Measurements from ENCODE around the gene ADCY10. TPM values are rescaled to one million over a fixed set of nuclear protein-coding genes. Genes with fewer than 3 reads are reported as not detected.
"Not testable (repeated sequence)": the region's sequence is repeated elsewhere in the genome, so short reads cannot be mapped to it uniquely, and the experiment has no call there.

The ADCY10 gene
- total RNA-seq, 1 donor: not detected

DNA sequence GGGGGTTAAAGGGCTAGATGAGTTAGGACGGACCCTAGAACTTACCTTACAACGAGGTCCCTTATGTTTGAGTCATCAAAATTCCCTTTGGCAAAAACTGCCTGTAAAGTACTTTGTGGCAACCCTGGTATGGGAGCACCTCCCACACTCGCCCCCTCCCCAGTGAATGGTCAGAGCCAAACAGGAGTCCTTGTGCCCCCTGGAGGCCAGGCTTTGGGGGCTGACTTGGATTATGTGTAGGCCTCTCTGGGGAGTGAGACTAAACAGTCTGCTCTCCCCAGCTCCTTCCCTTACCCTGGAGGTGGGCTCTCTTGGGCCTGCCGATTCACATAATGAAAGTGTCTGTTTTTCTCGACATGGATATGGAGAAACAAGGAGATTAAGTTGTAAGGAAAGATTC, 81.2 kb downstream of the ADCY10 start:
- Histone ChIP-seq H3K9me3 (ENCODE audit: low read depth, low read length) (no peaks in the 10 kb centered on the region), H3K4me1 (ENCODE audit: insufficient read depth, low read length) (no peaks in the 10 kb centered on the region), H3K27me3 (ENCODE audit: insufficient read depth, low read length) (no peaks in the 10 kb centered on the region), H3K4me3 (ENCODE audit: low read length) (no peak overlapping the region)

DNA sequence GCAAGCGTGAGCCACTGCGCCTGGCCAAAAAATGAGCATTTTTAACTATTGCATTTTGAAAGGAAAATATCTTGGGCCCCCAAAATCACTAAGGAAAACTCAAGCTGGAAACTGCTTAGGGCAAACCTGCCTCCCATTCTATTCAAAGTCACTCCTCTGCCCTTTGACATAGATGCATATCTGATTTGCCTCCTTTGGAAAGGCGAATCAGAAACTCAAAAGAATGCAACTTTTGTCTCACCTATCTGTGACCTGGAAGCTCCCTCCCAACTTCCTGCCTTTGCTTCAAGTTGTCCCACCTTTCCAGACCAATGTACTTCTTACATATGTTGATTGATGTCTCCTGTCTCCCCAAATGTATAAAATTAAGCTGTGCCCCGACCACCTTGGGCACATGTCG, 83.3 kb downstream of the ADCY10 start:
- not testable (repeated sequence) for H3K4me3 ChIP-seq (ENCODE audit: low read length); H3K4me1 ChIP-seq (ENCODE audit: insufficient read depth, low read length); H3K9me3 ChIP-seq (ENCODE audit: low read depth, low read length)

DNA sequence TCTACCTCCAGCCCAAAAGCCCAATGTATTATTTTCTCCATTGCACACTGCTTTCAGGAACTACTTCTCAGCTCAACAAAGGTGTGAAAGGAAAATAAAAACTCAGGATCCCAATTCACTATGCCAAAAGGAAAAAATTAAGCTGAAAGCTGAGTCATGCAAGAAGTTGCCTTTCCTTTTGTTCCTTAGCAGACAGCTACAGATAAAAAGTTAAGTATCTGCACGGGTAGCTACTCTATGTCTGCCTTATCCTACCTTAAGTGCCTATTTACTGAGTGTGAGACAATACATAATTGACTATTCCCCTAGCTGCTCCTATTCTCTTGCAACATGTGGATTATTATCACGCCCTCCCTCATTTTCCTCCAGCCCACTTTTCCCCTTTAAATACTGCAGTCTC, 84.1 kb downstream of the ADCY10 start:
- Histone ChIP-seq H3K4me3 (ENCODE audit: low read length) (no peak overlapping the region), H3K9me3 (ENCODE audit: low read depth, low read length) (no peaks in the 10 kb centered on the region), H3K4me1 (ENCODE audit: insufficient read depth, low read length) (no peaks in the 10 kb centered on the region), H3K27me3 (ENCODE audit: insufficient read depth, low read length) (no peaks in the 10 kb centered on the region)

More for the DNA sequence above, 83.3 kb downstream of the ADCY10 start:
- H3K27me3 ChIP-seq (ENCODE audit: insufficient read depth, low read length): not testable (repeated sequence)

DNA sequence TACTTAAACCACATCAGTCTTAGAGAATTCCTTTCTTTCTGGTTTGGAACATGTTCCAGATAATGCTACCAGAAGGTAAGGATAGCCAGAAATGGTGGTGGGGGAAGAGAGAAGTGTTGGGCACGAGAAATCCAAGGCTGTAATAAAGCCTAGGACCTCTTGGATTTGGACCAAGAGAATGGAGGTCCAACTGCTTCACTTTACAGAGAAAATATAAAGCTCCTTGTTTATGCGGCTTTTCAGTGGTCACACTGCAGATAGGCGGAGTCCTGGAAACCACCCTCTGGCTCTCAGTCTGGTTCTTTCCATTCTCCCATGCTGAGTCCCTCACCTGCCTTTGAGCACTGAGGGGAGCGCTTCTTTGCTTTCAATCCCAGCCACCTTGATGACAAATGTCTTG, 87.8 kb downstream of the ADCY10 start:
- H3K27me3 ChIP-seq (ENCODE audit: insufficient read depth, low read length): no peaks in the 10 kb centered on the region

DNA sequence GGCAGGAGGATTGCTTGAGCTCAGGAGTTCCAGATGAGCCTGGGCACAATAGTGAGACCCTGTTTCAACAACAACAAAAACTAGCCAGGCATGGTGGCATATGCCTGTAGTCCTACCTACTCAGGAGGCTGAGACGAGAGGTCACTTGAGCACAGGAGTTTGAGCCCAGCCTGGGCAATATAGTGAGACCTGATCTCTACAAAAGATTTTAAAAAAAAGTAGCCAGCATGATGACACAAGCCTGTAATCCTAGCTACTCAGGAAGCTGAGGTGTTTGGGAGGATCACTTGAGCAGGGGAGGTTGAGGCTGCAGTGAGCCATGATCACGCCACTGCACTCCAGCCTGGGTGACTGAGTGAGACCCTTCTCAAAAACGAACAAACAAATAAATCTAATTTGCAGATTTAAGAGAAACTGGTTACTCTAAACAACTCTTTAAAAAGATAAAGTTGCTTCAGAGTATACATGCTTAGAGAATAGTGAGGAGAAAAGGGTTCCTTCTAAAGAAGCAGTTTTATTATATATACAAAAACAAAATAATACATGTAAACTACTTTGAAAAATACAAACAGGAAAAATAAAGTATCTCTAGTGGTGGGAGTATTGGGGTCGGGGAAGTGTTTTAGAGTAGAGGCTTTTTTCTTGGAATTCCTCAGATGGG, 88.4 kb downstream of the ADCY10 start:
- Histone ChIP-seq H3K9me3 (ENCODE audit: low read depth, low read length) (no peaks in the 10 kb centered on the region), H3K4me3 (ENCODE audit: low read length) (no peak overlapping the region), H3K4me1 (ENCODE audit: insufficient read depth, low read length) (no peaks in the 10 kb centered on the region), H3K27me3 (ENCODE audit: insufficient read depth, low read length) (no peaks in the 10 kb centered on the region)

More for the DNA sequence above, 87.8 kb downstream of the ADCY10 start:
- Histone ChIP-seq H3K4me3 (ENCODE audit: low read length) (no peak overlapping the region), H3K4me1 (ENCODE audit: insufficient read depth, low read length) (no peaks in the 10 kb centered on the region), H3K9me3 (ENCODE audit: low read depth, low read length) (no peaks in the 10 kb centered on the region)

DNA sequence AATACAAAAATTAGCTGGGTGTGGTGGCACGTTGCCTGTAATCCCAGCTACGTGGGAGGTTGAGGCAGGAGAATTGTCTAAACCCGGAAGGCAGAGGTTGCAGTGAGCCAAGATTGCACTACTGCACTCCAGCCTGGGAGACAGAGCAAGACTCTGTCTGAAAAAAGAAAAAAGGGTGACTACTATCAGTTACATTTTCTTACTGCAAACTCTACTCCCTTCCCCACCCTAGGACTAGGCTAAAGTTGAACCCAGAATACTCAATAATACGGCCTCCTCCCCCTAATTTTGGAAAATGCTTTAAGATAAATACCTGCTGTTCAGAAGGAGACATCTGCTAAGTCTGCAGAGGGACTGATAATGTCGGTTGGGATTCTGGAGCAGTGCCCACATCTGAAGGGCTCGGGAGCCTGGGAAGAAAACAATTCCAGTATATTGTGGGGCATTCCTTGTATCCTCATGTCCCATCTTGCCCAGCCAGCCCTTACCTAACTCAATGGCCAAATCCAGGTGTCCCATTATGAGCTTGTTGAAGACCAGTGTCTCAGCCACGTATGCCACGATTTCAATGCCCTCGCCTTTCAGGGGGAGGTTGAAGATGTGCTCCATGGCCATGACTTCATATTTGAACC, 89.7 kb downstream of the ADCY10 start:
- Histone ChIP-seq H3K4me1 (ENCODE audit: insufficient read depth, low read length) (peaks cover 6% of the 10 kb centered on the region), H3K9me3 (ENCODE audit: low read depth, low read length) (no peaks in the 10 kb centered on the region), H3K27me3 (ENCODE audit: insufficient read depth, low read length) (no peaks in the 10 kb centered on the region), H3K4me3 (ENCODE audit: low read length) (no peak overlapping the region)

DNA sequence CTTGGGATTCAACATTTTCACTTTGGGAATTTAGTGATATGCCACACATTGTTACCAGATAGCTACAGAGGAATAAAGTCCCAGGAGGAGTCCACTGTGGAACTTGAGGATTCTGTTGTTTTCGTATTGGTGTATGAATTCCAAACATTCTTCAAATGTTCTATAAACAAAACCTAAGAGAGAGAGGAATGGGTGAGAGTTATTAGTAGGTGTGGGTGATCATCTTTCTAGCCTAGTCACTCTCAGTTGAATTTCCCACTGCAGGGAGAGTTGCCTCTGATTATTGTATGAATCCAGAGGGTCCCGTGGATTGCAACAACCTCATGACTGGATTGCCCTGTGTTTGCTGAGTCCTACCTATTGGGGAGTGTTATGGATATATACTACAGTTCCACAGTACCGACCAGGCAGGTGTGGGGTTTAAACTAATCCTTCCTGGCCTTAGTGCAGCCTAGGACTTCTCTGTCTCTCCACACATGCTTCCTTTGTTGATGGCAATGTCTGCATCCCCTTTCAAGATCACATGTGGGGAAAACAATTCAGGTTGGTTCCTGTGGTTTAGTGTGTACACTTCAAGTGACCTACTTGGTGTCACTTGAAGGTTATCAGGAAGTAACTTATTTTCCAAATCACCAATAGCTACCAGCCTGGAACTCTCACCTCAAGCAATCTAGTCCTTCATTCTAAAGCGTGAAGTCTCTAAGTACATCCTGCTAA, 91.8 kb downstream of the ADCY10 start:
- H3K9me3 ChIP-seq (ENCODE audit: low read depth, low read length): no peaks in the 10 kb centered on the region
- H3K27me3 ChIP-seq (ENCODE audit: insufficient read depth, low read length): no peaks in the 10 kb centered on the region
- H3K4me3 ChIP-seq (ENCODE audit: low read length): no peak overlapping the region
- peaks cover 6% of the 10 kb centered on the region for H3K4me1 ChIP-seq (ENCODE audit: insufficient read depth, low read length)

DNA sequence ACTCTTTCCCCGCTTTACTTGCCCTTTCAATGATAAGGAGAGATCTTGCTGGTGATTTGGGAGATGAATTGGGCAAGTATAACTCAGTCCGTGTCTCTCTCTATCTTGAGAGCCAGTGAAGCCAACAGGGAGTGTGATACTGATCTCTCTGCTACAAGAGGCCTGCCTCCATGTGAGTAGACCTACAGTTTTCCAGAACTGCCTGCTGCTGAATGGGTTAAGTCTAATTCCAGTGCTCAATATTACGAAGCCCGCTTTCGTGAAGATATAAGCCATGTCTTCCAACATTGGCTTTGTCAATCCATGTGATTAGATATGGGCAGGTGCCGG, 92.6 kb downstream of the ADCY10 start:
- Histone ChIP-seq H3K4me1 (ENCODE audit: insufficient read depth, low read length) (peaks cover 6% of the 10 kb centered on the region), H3K4me3 (ENCODE audit: low read length) (no peak overlapping the region), H3K9me3 (ENCODE audit: low read depth, low read length) (no peaks in the 10 kb centered on the region), H3K27me3 (ENCODE audit: insufficient read depth, low read length) (no peaks in the 10 kb centered on the region)

DNA sequence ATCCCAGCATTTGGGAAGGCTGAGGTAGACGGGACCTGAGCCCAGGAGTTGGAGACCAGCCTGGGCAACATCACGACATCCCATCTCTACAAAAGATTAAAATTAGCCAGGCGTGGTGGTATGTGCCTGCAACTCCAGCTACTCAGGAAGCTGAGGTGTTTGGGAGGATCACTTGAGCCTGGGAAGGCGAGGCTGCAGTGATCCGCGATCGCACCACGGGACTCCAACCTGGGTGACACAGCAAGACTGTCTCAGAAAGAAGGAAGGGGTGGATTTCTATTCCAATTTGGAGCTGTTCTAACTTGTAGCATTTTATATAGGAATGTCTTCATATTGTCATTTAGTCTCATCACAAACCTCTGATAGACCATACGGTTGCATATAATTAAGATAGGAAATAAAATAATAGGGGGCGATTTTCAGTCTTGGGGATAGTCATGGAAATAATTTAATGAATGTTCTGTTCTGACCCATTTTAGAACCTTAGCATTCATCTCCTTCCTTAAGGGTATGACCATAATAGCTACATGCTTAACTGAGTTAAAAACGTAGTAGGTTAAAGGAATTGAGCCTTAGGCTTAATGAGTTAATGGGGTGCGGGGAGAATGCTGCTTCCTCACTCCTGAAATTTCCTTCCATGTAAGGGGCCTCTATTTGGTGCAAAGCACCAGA, 93.1 kb downstream of the ADCY10 start:
- Histone ChIP-seq H3K4me3 (ENCODE audit: low read length) (no peak overlapping the region), H3K4me1 (ENCODE audit: insufficient read depth, low read length) (peaks cover 6% of the 10 kb centered on the region), H3K9me3 (ENCODE audit: low read depth, low read length) (no peaks in the 10 kb centered on the region), H3K27me3 (ENCODE audit: insufficient read depth, low read length) (no peaks in the 10 kb centered on the region)

DNA sequence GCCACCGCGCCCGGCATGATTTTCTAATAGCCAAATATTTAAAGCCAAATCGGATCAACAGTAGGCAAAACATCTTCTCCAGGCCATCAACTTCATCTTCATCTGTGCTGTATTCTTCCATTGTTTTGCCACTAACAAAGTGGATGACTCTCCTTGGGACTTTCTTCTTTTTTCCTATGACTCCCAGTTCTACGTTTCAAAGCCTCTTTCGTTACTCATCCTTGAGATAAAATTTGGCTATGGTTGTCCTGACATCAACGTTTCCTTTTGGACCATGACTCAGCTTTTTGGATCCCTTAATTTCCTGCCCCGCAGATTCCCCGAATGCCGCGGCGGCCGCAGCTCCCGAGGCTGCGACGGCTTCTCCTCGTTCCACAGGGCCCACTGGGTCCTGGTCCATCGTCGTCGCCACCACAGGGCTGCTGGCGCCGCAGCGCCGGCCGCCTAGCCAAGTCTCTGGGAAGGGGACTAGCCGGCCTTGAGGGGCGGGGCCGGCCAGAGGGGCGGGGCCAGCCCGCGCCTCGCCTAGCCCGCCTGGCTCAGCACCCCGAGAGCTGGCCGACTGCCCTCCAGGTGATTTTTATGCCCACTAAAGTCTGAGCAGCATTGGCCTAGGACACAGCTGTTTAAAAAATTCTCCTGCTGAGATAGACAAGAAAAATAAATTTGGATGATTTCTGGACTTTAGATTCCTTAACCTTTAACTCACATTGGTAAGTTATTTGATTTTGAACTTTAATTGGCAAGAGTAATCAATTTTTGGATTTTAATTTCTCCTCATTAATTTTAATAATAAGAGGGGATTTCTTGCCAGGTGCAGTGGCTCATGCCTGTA, 93.9 kb downstream of the ADCY10 start:
- Histone ChIP-seq H3K27me3 (ENCODE audit: insufficient read depth, low read length) (no peaks in the 10 kb centered on the region), H3K9me3 (ENCODE audit: low read depth, low read length) (no peaks in the 10 kb centered on the region), H3K4me1 (ENCODE audit: insufficient read depth, low read length) (peaks cover 6% of the 10 kb centered on the region), H3K4me3 (ENCODE audit: low read length) (peak overlapping the region; percentile 18)

DNA sequence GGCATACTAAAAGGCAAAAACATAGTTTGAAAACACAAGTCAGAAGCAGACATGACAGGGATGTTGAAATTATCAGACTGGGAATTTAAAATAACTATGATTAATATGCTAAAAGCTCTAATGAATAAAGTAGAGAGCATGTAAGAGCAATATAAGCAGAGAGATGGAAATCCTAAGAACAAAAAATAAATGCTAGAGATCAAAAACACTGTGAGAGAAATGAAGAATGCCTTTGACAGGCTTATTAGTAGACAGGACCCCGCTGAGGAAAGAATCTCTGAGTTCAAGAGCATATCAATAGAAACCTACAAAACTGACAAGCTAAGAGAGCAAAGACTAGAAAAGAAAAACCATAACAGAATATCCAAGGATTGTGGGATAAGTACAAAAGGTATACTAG, 98.3 kb downstream of the ADCY10 start:
- no peak overlapping the region for H3K4me3 ChIP-seq (ENCODE audit: low read length)
- no peaks in the 10 kb centered on the region for H3K9me3 ChIP-seq (ENCODE audit: low read depth, low read length)
- no peaks in the 10 kb centered on the region for H3K27me3 ChIP-seq (ENCODE audit: insufficient read depth, low read length)
- H3K4me1 ChIP-seq (ENCODE audit: insufficient read depth, low read length): peaks cover 6% of the 10 kb centered on the region

DNA sequence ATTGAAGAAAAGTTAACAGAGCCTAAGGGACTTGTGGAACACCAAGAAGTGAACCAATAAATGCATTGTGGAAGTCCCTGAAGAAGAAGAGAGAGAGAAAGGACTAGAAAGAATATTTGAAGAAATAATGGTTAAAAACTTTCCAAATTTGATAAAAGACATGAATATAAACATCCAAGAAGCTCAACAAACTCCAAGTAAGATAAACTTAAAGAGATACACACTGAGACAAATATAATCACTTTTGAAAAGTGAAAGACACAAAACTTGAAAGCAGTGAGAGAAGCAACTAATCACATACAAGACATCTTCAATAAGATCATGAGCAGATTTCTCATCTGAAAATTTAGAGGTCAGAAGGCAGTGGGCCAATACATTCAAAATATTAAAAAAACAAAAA, 101.0 kb downstream of the ADCY10 start:
- Histone ChIP-seq H3K4me1 (ENCODE audit: insufficient read depth, low read length) (no peaks in the 10 kb centered on the region), H3K9me3 (ENCODE audit: low read depth, low read length) (no peaks in the 10 kb centered on the region), H3K4me3 (ENCODE audit: low read length) (no peak overlapping the region), H3K27me3 (ENCODE audit: insufficient read depth, low read length) (no peaks in the 10 kb centered on the region)

DNA sequence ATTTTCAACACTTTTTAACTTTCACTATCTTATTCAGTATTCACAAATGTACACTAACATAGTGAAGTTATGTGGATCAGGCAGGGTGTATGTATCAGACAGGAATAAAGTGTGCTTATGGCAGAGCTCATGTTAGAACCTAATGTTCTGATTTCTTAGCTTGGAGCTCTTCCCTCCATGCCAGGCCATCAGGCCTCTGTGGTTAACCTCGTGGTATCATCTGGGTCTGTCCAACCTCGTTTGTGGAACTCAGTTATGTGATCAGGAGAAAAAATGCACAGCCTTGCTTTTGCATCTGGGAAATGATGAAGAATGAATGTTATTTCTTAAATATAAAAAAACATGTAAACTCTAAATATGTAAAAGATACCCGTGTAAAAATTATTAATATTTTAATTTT, 105.2 kb downstream of the ADCY10 start:
- Histone ChIP-seq H3K4me3 (ENCODE audit: low read length) (no peak overlapping the region), H3K27me3 (ENCODE audit: insufficient read depth, low read length) (no peaks in the 10 kb centered on the region), H3K9me3 (ENCODE audit: low read depth, low read length) (no peaks in the 10 kb centered on the region), H3K4me1 (ENCODE audit: insufficient read depth, low read length) (peaks cover 14% of the 10 kb centered on the region)

DNA sequence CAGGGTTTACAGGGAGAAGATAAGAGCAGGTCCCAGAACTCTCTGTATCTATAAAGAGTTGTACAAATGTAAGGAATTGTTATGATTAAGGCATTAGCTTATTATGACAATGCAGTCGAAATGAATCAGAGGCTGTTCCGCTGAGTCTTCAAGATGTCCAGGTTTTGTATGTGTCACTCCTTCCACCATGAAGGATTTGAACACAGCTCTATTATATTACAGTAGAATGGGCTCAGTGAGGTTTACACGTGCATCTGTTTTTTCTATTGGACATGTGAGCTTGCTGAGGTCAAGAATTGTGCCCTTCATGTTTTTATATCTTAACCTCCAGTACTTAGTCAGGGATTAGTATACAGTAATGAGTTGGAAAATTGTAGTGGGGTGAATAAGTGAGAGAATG, 105.8 kb downstream of the ADCY10 start:
- Histone ChIP-seq H3K9me3 (ENCODE audit: low read depth, low read length) (no peaks in the 10 kb centered on the region), H3K4me1 (ENCODE audit: insufficient read depth, low read length) (peaks cover 19% of the 10 kb centered on the region), H3K27me3 (ENCODE audit: insufficient read depth, low read length) (no peaks in the 10 kb centered on the region), H3K4me3 (ENCODE audit: low read length) (no peak overlapping the region)

DNA sequence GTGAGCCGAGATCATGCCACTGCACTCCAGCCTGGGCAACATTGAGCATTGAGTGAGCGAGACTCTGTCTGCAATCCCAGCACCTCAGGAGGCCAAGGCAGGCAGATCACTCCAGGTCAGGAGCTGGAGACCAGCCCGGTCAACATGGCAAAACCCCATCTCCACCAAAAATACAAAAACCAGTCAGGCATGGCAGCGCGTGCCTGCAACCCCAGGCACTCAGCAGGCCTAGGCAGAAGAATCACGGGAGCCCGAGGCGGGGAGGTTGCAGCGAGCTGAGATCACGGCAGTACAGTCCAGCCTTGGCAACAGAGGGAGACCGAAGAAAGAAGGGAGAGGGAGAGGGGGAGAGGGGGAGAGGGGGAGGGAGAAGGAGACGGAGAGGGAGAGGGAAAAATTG, 107.3 kb downstream of the ADCY10 start:
- not testable (repeated sequence) for H3K27me3 ChIP-seq (ENCODE audit: insufficient read depth, low read length); H3K4me3 ChIP-seq (ENCODE audit: low read length); H3K9me3 ChIP-seq (ENCODE audit: low read depth, low read length)
- H3K4me1 ChIP-seq (ENCODE audit: insufficient read depth, low read length): peaks cover 20% of the 10 kb centered on the region

Data from mononuclear cell (primary cell).